NCI-H345 (cell line): Measurements from ENCODE around the gene CST3.
"Not testable (repeated sequence)": the region's sequence is repeated elsewhere in the genome, so short reads cannot be mapped to it uniquely, and the experiment has no call there.

Experiments used
- DNase-seq: peaks from one replicate; lab custom pipeline; 2025; lab: John Stamatoyannopoulos, UW

CST3 gene

GRCh38 chr20:23628402-23629016 is 9.2 kb downstream of the CST3 start:
- no peak for DNase-seq

DNA sequence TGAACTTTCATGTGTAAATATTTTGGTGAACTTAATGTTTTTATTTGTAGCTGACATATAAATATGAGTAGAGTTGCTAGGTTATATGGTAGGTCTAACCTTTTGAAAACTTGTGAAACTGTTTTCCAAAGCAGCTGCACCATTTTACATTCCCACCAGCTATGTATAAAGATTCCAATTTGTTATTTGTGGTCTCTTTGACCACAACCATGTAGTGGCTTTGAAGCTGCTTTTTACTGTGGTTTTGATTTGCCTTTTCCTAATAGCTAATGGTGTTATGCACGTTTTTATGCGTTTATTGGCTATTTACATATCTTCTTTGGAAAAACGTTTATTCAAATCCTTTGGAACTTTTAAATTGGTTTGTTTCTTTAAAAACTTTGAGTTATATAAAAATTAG is 10.3 kb downstream of the CST3 start:
- no peak for DNase-seq

- DNase-seq = no peak
Observed at GRCh38 chr20:23626040-23626620, 11.6 kb downstream of the CST3 start.

DNA sequence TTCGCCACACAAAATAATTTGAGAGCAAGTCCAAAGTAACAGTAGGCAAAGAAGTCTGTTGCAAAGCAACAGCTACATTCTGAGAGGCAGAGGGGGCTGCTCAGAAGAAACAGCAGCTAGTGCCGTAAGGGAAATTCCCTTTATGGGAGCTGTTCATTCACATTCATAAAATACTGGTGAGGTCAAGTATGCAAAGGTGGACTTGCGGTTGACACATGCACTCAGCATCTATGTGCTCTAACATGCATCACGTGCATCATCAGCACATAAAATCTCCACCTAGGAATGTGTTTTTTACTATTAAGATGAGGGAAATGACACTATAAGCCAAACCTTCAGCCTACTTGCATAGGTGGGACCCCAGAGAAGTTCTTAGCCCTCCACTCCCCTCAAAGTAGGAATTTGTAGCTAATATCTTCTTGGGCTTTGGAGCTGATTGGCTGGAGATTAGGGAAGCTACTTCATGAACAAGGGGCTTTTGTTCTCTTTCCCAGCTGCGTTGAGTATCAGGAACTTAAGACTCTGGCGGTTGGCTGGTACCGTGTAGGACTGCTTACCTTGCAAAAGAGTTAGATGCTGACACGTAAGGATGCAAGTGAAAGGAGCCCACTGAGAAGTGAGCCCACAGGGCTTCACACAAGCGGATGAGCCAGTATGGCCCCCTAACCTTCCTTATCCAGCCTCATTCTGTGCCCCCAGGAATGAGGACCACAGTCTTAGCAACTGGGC is 12.4 kb downstream of the CST3 start:
- no peak for DNase-seq

DNA sequence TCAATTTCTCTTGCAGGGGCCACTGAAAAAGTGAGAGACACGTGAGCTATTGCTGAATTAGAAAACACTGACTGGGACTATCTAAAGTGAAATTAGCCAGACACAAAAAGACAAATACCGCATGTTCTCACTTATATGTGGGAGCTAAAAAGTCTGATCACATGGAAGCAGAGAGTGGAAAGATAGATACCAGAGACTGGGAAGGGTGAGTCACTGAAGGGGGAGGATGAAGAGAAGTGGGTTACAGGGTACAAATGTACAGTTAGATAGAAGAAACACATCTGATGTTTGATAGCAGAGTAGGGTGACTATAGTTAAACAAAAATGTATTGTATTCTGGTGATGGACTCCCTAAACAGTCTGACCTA is 13.4 kb downstream of the CST3 start:
- DNase-seq = no peak

DNA sequence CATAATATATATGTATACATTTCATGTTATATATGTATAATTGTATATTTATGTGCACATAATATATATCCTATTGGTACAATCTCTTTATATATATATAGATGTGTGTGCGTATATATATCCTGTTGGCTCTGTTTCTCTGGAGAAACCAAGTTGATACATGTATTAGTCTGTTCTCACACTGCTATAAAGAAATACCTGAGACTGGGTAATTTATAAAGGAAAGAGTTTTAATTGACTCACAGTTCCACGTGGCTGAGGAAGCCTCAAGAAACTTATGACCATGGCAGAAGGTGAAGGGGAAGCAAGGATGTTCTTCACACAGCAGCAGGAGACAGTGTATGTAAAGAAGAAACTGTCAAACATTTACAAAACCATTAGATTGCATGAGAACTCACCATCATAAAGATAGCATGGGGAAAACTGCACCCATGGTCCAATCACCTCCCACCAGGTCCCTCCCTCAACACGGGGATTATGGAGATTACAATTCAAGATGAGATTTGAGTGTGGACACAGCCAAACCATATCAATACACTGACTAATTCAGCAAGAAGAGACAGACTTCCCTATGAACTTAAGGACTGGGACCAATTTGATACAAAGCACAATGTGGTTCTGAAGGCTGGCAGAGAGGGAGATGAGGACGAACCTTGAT is 14.0 kb downstream of the CST3 start:
- DNase-seq = no peak

- peak; percentile 14 for DNase-seq
Observed at GRCh38 chr20:23622839-23623343, 14.9 kb downstream of the CST3 start.

- not testable (repeated sequence) for DNase-seq
Observed at GRCh38 chr20:23622401-23622800, 15.4 kb downstream of the CST3 start.

DNA sequence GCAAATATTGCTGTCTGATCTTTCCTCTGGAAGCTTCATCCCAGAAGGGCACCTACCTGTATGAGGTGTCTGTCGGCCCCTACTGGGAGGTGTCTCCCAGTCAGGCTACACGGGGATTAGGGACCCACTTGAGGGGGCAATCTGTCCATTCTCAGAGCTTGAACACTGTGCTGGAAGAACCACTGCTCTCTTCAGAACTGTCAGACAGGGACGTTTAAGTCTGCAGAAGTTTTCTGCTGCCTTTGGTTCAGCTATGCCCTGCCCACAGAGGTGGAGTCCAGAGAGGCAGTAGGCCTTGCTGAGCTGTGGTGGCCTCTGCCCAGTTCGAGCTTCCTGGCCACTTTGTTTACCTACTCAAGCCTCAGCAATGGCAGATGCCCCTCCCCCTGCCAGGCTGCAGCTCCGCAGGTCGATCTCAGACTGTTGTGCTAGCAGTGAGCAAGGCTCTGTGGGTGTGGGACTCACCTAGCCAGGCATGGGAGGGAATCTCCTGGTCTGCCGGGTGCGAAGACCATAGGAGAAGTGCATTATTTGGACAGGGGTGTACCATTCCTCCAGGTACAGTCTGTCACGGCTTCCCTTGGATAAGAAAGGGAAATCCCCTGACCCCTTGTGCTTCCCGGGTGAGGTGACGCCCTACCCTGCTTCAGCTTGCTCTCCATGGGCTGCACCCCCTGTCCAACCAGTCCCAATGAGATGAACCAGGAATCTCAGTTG is 16.9 kb downstream of the CST3 start:
- not testable (repeated sequence) for DNase-seq

DNA sequence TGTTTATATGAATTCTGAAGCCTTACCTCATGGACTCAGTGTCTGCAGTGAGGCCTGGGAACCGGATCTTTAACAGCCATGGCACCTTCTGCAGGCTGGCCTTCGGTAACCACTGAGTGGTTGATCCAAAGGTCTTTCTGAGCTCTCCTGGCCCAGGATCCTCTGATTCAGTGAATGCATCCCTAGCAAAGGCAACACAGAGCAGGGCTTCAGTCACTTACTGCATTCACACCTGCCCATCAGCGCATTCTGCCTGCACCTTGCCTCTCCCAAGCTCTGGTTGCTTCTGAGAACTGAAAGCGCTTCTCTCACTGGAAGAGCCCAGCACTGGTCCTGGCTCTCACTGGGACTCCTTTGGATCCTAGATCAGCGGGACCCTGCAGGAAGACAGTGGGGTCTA is 23.6 kb downstream of the CST3 start:
- no peak for DNase-seq

- DNase-seq = no peak
Observed at GRCh38 chr20:23613676-23614075, 24.1 kb downstream of the CST3 start.

DNA sequence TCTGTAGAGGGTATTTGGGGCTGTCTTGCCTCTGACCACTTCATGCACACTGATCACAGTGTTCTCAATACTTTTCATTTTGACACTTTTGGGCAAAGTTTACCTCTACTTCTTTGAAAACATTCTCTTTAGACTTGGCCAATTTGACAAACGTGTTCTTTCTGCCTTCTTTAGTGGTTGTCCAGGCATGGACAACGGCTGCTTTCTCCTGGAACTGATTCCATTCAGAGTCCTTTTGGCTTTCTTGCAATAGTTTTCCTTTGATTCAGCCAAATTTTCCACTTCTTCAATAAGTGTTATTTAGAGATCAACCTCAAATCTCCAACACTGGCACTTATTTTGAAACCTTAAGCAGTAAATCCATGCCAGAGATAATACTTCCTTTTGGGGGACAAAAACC is 25.4 kb downstream of the CST3 start:
- no peak for DNase-seq

- DNase-seq = no peak
Observed at GRCh38 chr20:23609486-23610109, 28.2 kb downstream of the CST3 start.

DNA sequence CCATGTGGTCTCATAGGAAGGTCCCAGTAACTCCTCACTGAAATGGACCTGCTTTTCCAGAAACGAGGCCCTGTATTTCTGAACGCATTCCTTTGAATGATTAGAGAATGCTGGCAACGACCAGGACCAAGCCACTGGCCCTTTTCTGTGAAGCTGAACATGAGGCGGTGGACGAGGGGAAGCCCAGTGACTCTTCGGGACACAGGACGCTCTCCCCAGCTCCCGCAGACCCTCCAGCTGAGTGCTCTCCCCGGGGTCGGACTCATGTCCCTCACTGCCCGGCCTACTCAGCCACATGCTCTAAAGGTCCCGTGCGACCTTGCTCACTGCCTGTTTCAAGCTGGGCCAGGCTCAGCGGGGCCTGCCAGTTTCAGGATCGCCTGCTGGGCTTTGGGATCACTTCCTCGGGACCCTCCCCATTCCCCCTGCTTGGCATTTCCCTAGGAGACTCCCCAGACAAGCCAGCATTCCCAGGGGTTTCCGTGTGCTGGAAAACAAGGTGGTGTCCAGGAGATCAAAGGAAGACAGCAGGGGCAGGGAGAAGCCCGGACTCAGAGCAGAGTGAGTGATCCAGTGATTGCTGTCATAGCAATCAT is 29.4 kb downstream of the CST3 start:
- DNase-seq = no peak

DNA sequence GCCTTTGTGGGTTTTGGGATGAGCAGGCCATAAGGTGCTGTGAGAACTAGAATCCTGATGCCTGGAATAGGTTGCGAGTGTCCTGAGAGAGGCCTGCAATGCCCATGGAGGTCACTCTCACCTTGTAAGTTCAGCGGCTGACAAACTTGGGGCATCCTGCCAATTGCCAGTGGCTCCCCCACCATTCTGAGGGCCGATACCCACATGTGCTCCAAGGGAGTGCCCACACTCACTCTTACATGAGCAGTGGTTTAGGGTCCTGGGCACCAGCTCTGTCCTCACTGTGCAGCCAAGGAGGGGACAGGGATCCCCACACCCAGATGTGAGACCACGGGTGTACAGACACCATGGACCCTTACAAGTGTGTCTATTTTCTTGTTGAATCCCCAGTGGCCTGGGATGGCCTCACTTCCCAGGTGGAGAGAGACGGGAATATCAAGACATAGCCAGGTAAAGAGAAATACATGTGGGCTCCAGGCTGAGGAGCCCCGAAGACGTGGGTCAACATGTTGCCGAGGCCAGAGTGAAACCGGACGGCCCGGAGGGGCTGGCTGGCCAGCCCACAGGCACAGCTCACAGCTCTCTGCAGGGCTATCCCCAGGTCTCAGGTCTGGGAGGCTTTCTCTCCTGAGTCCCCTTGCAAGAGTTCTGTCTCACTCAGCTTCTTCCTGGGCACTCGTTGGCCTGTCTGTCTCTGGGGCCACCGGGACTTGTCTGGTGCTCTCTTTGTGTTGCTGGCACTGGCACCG is 30.1 kb downstream of the CST3 start:
- DNase-seq = no peak

DNA sequence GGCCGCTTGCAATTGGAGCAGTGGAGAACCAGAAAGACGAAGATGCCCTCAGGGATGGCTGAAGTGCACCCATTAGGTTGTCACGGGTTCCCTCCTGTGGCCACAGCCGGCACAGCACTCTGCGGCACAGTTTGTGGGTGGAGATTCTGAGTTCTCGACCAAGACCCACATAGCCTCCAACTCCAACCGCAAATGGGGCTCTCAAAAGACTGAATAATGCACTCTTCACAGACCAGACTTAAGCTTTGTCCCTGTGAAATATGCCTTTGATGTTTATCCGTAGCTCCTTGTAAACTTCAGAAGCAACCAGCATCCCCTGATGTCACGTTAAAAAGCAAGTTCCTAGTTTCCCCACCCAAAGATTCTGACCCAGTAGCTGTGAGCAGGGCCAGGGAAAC is 31.1 kb downstream of the CST3 start:
- peak; percentile 85 for DNase-seq

GRCh38 chr20:23605867-23606651 is 31.7 kb downstream of the CST3 start, which contains the start of gene CST9:
Gene CST9, minus strand, starts transcription at chr20:23605917. Its CDS starts 53 bp downstream, at chr20:23605864.
- DNase-seq = no peak

DNA sequence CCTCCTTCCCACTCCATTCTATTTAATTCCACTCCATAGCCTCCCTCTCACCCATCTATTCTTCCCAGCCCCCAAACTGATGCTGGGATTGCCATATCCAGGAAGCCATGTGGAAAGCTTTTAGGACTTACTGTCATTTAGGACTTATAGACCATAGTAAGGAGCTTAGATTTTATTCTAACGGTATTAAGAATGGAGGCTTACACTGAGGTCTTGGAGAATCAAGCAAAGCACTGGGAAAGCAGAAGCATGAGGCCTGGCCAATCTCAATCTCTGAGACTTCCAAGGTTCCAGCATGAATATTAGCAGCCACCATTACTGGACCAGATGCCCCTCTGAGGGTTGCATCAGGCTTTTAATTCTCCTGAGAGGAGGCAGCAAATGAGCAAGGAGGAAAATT is 33.4 kb downstream of the CST3 start:
- no peak for DNase-seq

GRCh38 chr20:23603321-23603720 is 34.4 kb downstream of the CST3 start:
- no peak for DNase-seq

DNA sequence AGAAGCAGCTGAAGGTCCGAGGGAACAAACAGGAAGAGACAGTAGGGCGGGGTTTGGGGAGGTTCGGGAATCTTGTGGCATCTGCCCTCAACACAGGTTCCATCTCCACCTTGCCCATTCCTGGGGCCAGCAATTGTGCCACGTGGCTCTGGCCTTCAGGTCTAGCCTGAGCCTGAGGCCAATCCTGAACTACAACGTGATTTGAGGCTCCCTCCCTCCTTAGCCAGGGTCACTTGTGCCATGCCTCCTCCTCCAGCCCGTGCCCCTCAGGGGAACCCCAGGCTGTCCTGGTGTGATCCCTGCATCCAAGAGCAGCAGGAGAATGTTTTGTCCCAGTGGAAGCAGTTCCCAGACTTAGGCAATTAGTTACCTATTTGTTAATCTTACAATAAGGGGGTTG is 35.1 kb downstream of the CST3 start:
- DNase-seq = no peak
